IMR-90 (cell line): ENCODE results near the gene CFAP61.

Experiments
- BHLHE40 ChIP-seq: fragments of 150-350 bp; IDR thresholded peaks from 2 replicates; pipeline ENCODE4 v1.6.1; 2016; ENCODE audit warnings: mild to moderate bottlenecking, low read depth, low read length
- CHD1 ChIP-seq: IDR thresholded peaks from 2 replicates; pipeline ENCODE4 v1.6.1; 2012; ENCODE audit warnings: low read depth, low read length, improper control_type of control experiment
- MAFK ChIP-seq: IDR thresholded peaks from 2 replicates; pipeline ENCODE4 v1.6.1; 2012; ENCODE audit warnings: low read depth, low read length, improper control_type of control experiment
- MXI1 ChIP-seq: IDR thresholded peaks from 2 replicates; pipeline ENCODE4 v1.6.1; 2012; ENCODE audit warnings: low read depth, mild to moderate bottlenecking, low read length, moderate library complexity, borderline replicate concordance
- NFE2L2 ChIP-seq: fragments of 150-350 bp; IDR thresholded peaks from 2 replicates; pipeline ENCODE4 v1.6.1; 2016; ENCODE audit warnings: low read depth, mild to moderate bottlenecking, low read length
- POLR2A ChIP-seq: IDR thresholded peaks from 2 replicates; pipeline ENCODE4 v1.6.1; 2012; ENCODE audit warnings: mild to moderate bottlenecking, low read depth, low read length
- RAD21 ChIP-seq: IDR thresholded peaks from 2 replicates; pipeline ENCODE4 v1.6.1; 2012; ENCODE audit warnings: low read length, improper control_type of control experiment
- RCOR1 ChIP-seq: IDR thresholded peaks from 2 replicates; pipeline ENCODE4 v1.6.1; 2012; ENCODE audit warnings: mild to moderate bottlenecking, low read length, improper control_type of control experiment; ENCODE audit not compliant: insufficient replicate concordance
- SMC3 ChIP-seq: fragments of 150-350 bp; IDR thresholded peaks from 2 replicates; pipeline ENCODE4 v1.6.1; 2016; ENCODE audit warnings: low read depth, mild to moderate bottlenecking, antibody characterized with exemption, low read length, moderate library complexity
- TF ChIP-seq, protein P1 (sequence below): conservative IDR thresholded peaks from 2 replicates; pipeline ENCODE4 v1.5.1; 2012; ENCODE audit warnings: mild to moderate bottlenecking, low read depth, low read length, improper control_type of control experiment

DNA sequence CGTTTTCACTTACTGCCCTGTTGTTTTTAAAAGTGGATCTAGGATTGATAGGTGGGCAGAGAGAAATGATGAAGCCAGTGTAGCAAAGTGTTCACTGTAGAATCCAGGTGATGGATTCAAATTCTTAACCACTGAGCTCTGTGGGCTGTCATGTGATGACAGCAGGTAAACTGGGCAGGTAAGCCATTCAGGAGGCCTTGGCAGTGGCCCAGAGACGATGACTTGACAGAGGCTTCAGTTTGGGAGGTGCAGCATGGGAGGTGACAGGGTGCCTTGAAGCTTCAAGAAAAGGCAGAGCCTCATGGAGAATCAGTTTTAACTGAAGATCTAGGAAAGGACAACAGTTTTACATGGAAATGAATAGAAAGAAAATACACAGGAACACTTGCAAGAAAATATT is 33.2 kb upstream of the CFAP61 start:
- TF ChIP-seq, protein P1, sequence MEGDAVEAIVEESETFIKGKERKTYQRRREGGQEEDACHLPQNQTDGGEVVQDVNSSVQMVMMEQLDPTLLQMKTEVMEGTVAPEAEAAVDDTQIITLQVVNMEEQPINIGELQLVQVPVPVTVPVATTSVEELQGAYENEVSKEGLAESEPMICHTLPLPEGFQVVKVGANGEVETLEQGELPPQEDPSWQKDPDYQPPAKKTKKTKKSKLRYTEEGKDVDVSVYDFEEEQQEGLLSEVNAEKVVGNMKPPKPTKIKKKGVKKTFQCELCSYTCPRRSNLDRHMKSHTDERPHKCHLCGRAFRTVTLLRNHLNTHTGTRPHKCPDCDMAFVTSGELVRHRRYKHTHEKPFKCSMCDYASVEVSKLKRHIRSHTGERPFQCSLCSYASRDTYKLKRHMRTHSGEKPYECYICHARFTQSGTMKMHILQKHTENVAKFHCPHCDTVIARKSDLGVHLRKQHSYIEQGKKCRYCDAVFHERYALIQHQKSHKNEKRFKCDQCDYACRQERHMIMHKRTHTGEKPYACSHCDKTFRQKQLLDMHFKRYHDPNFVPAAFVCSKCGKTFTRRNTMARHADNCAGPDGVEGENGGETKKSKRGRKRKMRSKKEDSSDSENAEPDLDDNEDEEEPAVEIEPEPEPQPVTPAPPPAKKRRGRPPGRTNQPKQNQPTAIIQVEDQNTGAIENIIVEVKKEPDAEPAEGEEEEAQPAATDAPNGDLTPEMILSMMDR = no peak
- TF ChIP-seq MAFK (no peak), POLR2A (no peak), SMC3 (no peak), RAD21 (no peak), RCOR1 (no peak), BHLHE40 (no peak), MXI1 (no peak), CHD1 (no peak), NFE2L2 (no peak)
